Mononuclear cell (primary cell): Measurements from ENCODE around the gene DNAJC5G. TPM values are rescaled to one million over a fixed set of nuclear protein-coding genes. Genes with fewer than 3 reads are reported as not detected.

Experiments
- H3K27me3 ChIP-seq: 2 replicates; pipeline ENCODE4 v1.6.0; 2011; ENCODE audit warnings: low read length, control low read depth; ENCODE audit not compliant: insufficient read depth
- H3K4me1 ChIP-seq: 2 replicates; pipeline ENCODE4 v1.5.1; 2011; ENCODE audit warnings: mild to moderate bottlenecking, low read length, control low read depth; ENCODE audit not compliant: insufficient read depth
- H3K4me3 ChIP-seq: 2 replicates; pipeline ENCODE4 v1.5.1; 2011; ENCODE audit warnings: mild to moderate bottlenecking, low read length, moderate library complexity
- H3K9me3 ChIP-seq: 2 replicates; pipeline ENCODE4 v1.5.1; 2011; ENCODE audit warnings: low read depth, mild to moderate bottlenecking, control low read depth, low read length
- total RNA-seq: library from RNA; depleted of rRNA; stranded (reverse); fragments of >200 nt; gene quantifications from one replicate; pipeline ENCODE4 v1.2.3, GENCODE V29; 2012

The DNAJC5G gene
- total RNA-seq, 1 donor, result not detected

- Histone ChIP-seq H3K9me3 (no peaks in the 10 kb centered on the region), H3K4me1 (peaks cover 15% of the 10 kb centered on the region), H3K4me3 (peak within 1 kb of the TSS; percentile 64), H3K27me3 (no peaks in the 10 kb centered on the region)
These were observed 47.7 kb downstream of the DNAJC5G start, which contains the start of gene MPV17 for GRCh38 chr2:27322766-27323595. MPV17 (minus strand) TSS chr2:27323097; CDS start chr2:27322517, 580 bp downstream.

- Histone ChIP-seq H3K4me1 (peaks cover 15% of the 10 kb centered on the region), H3K27me3 (no peaks in the 10 kb centered on the region), H3K9me3 (no peaks in the 10 kb centered on the region), H3K4me3 (peak overlapping the region; percentile 64)
These were observed 48.5 kb downstream of the DNAJC5G start for GRCh38 chr2:27323596-27324285.

GRCh38 chr2:27324720-27325119, 49.5 kb downstream of the DNAJC5G start:
- no peaks in the 10 kb centered on the region for H3K27me3 ChIP-seq
- no peaks in the 10 kb centered on the region for H3K9me3 ChIP-seq
- H3K4me1 ChIP-seq, result peaks cover 15% of the 10 kb centered on the region
- no peak overlapping the region for H3K4me3 ChIP-seq

Other genes starting within 250 kb of the DNAJC5G start
- gene TMEM214, start 242.5 kb upstream of the DNAJC5G start, total RNA-seq, result 10.7 TPM
- 8.9 TPM for gene AGBL5, start 223.8 kb upstream of the DNAJC5G start, total RNA-seq
- gene OST4, start 203.8 kb upstream of the DNAJC5G start, total RNA-seq, result 222 TPM
- 0.63 TPM for gene EMILIN1, start 196.8 kb upstream of the DNAJC5G start, total RNA-seq
- 0.52 TPM for gene KHK, start 188.7 kb upstream of the DNAJC5G start, total RNA-seq
- 0.10 TPM for gene CGREF1, start 156.3 kb upstream of the DNAJC5G start, total RNA-seq
- 0.10 TPM for gene ABHD1, start 151.6 kb upstream of the DNAJC5G start, total RNA-seq
- gene PREB, start 140.8 kb upstream of the DNAJC5G start, total RNA-seq, result 11.0 TPM
- not detected for gene PRR30, start 136.0 kb upstream of the DNAJC5G start, total RNA-seq
- not detected for gene TCF23, start 126.4 kb upstream of the DNAJC5G start, total RNA-seq
- 96.4 TPM for gene ATRAID, start 63.4 kb upstream of the DNAJC5G start, total RNA-seq
- gene SLC5A6, start 63.2 kb upstream of the DNAJC5G start, total RNA-seq, result 48.4 TPM
- gene CAD, start 58.1 kb upstream of the DNAJC5G start, total RNA-seq, result 5.7 TPM
- gene SLC30A3, start 12.4 kb upstream of the DNAJC5G start, total RNA-seq, result not detected
- gene TRIM54, start 7.0 kb downstream of the DNAJC5G start, total RNA-seq, result not detected
- not detected for gene UCN, start 33.0 kb downstream of the DNAJC5G start, total RNA-seq
- 30.5 TPM for gene MPV17, start 47.7 kb downstream of the DNAJC5G start, total RNA-seq
- gene GTF3C2, start 81.3 kb downstream of the DNAJC5G start, total RNA-seq, result 45.0 TPM
- 8.8 TPM for gene EIF2B4, start 94.9 kb downstream of the DNAJC5G start, total RNA-seq
- 54.8 TPM for gene SNX17, start 95.2 kb downstream of the DNAJC5G start, total RNA-seq
- gene ZNF513, start 105.3 kb downstream of the DNAJC5G start, total RNA-seq, result 11.5 TPM
- 31.6 TPM for gene PPM1G, start 134.2 kb downstream of the DNAJC5G start, total RNA-seq
- 126 TPM for gene NRBP1, start 153.2 kb downstream of the DNAJC5G start, total RNA-seq
- gene KRTCAP3, start 166.9 kb downstream of the DNAJC5G start, total RNA-seq, result 0.52 TPM
- gene IFT172, start 214.3 kb downstream of the DNAJC5G start, total RNA-seq, result 5.9 TPM
- 0.10 TPM for gene FNDC4, start 219.8 kb downstream of the DNAJC5G start, total RNA-seq
- not detected for gene GCKR, start 221.4 kb downstream of the DNAJC5G start, total RNA-seq